Measurements from ENCODE around the gene GTF3A.

GRCh38 chr13:27379694-27380641, 44.5 kb upstream of the GTF3A start:
- peak; percentile 46 for TF ChIP-seq CTCF (IDR thresholded peaks at IDR 0.05; ENCODE audit: insufficient read depth, low read length)
- no peak for TF ChIP-seq SPI1 (IDR thresholded peaks at IDR 0.05; ENCODE audit: borderline replicate concordance, low read depth)
- no peak for TF ChIP-seq GABPA (IDR thresholded peaks at IDR 0.05; ENCODE audit: low read depth)
- TF ChIP-seq REST (IDR thresholded peaks at IDR 0.05; ENCODE audit: insufficient replicate concordance, low read depth) = no peak
- no peak for TF ChIP-seq POLR2AphosphoS5 (IDR thresholded peaks at IDR 0.05; ENCODE audit: low read depth)
